ENCODE results near the gene SUPT3H. TPM values are rescaled to one million over a fixed set of nuclear protein-coding genes. Genes with fewer than 3 reads are reported as not detected.
A peak's percentile ranks its signal among the peaks of the same experiment; 100 is the strongest.

Gene SUPT3H
- polyA plus RNA-seq (ENCODE audit: insufficient read length in 3 of 3), result 10 to 100 TPM; 21.6 to 23.8 (median 23.5) TPM

GRCh38 chr6:45377554-45378333 is at the start of gene SUPT3H:
Gene SUPT3H, minus strand, starts transcription at chr6:45377934.
- peak; percentile 84 to 91 (median 88) for DNase-seq (ENCODE audit: low read depth in 3 of 3, low spot score in 2 of 3)

- DNase-seq (ENCODE audit: low read depth in 3 of 3, low spot score in 2 of 3), result no peak
These were observed 48.5 kb upstream of the SUPT3H start for GRCh38 chr6:45426251-45426650.

GRCh38 chr6:45424451-45424861 is 46.7 kb upstream of the SUPT3H start:
- DNase-seq (ENCODE audit: low read depth in 3 of 3, low spot score in 2 of 3), result no peak

- no peak for DNase-seq (ENCODE audit: low read depth in 3 of 3, low spot score in 2 of 3)
These were observed 46.2 kb upstream of the SUPT3H start for GRCh38 chr6:45423824-45424450.

- DNase-seq (ENCODE audit: low read depth in 3 of 3, low spot score in 2 of 3), result no peak
These were observed 45.5 kb upstream of the SUPT3H start for GRCh38 chr6:45423111-45423823.

GRCh38 chr6:45422503-45423110 is 44.9 kb upstream of the SUPT3H start:
- DNase-seq (ENCODE audit: low read depth in 3 of 3, low spot score in 2 of 3), result no peak

- no peak for DNase-seq (ENCODE audit: low read depth in 3 of 3, low spot score in 2 of 3)
These were observed 44.2 kb upstream of the SUPT3H start for GRCh38 chr6:45421709-45422502.

GRCh38 chr6:45420909-45421708 is 43.4 kb upstream of the SUPT3H start:
- no peak for DNase-seq (ENCODE audit: low read depth in 3 of 3, low spot score in 2 of 3)

- no peak for DNase-seq (ENCODE audit: low read depth in 3 of 3, low spot score in 2 of 3)
These were observed 42.6 kb upstream of the SUPT3H start for GRCh38 chr6:45420083-45420908.

- no peak for DNase-seq (ENCODE audit: low read depth in 3 of 3, low spot score in 2 of 3)
These were observed 41.9 kb upstream of the SUPT3H start for GRCh38 chr6:45419571-45420082.

GRCh38 chr6:45417436-45417835 is 39.7 kb upstream of the SUPT3H start:
- no peak for DNase-seq (ENCODE audit: low read depth in 3 of 3, low spot score in 2 of 3)

GRCh38 chr6:45416700-45417099 is 39.0 kb upstream of the SUPT3H start:
- no peak for DNase-seq (ENCODE audit: low read depth in 3 of 3, low spot score in 2 of 3)

GRCh38 chr6:45415788-45416518 is 38.2 kb upstream of the SUPT3H start:
- no peak for DNase-seq (ENCODE audit: low read depth in 3 of 3, low spot score in 2 of 3)

GRCh38 chr6:45415315-45415714 is 37.6 kb upstream of the SUPT3H start:
- DNase-seq (ENCODE audit: low read depth in 3 of 3, low spot score in 2 of 3), result no peak

- DNase-seq (ENCODE audit: low read depth in 3 of 3, low spot score in 2 of 3), result no peak
These were observed 34.2 kb upstream of the SUPT3H start for GRCh38 chr6:45411959-45412358.

- DNase-seq (ENCODE audit: low read depth in 3 of 3, low spot score in 2 of 3), result no peak
These were observed 22.3 kb upstream of the SUPT3H start for GRCh38 chr6:45400021-45400420.

- DNase-seq (ENCODE audit: low read depth in 3 of 3, low spot score in 2 of 3), result no peak
These were observed 20.5 kb upstream of the SUPT3H start for GRCh38 chr6:45398075-45398813.

Data from right renal cortex interstitium (tissue), 3 donors.